ENCODE measurements around the gene SEPSECS.

The SEPSECS gene

DNA sequence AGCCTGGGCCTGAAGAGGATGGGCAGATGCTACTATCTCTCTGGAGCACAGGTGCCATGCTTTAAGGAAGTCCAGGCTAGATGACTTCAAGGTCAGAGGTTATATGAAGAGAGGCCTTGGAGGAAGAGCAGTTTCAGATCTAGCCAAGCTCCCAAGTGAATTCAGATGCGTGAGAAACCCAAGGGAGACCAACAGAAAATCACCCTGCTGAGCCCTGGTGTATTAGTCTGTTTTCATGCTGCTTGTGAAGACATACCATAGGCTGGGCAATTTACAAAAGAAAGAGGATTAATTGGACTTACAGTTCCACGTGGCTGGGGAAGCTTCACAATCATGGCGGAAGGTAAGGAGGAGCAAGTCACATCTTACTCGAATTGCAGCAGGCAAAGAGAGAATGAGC, 81.7 kb downstream of the SEPSECS start:
- no peak for DNase-seq

DNA sequence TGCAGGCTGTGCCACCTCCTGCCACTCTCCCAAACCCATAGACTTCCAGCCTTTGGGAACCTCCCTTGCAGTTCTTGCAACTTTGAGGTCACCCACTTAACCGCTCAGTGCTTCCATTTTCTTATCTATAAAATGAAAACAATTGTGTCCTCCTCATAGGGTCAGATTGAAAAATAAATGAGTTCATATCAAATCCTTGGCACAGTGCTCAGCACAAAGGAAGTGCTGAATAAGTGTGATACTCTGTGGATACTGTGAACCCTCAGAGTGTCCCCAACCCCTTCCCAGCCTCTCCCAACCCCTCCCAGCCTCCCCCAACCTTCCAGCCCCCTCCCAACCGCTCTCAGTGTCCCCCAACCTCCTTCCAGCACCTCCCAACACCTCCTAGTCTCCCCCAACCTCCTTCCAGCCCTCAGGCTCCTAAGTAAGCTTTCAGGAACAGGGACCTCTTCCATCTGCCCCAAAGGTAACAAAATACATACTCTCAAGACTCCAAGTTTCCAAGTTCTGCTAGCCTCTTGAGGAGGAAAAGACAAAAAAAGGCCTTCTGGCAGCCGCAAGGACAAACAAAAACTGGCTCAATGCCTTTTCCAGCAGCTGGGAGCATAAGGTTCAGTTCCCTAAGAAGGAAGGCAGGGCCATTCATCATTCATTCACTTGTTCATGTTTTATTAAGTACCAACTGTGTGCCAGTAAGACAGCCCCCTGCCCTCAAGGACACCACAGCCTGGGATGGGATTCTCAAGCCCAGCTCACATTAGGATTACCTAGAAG, 83.4 kb downstream of the SEPSECS start:
- no peak for DNase-seq

DNA sequence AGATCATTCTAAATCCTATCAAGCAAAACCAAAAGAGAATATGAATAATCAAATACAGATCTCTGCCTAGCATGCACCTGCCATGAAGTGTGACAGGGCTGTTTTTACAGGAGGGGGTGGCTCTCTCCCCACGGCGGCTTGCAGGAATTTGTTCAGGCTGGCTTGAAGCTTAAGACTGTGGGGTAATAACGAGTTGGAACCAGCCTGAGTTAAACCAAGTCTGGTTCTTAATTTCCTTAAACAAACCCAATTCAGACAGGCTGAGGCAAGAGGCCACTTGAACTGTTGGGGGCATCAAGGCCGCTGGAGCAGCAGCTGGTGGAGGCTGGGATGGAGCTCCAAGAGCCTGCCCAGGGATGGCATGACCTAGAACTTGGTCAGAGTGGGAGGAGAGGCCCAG, 84.4 kb downstream of the SEPSECS start:
- DNase-seq = no peak

DNA sequence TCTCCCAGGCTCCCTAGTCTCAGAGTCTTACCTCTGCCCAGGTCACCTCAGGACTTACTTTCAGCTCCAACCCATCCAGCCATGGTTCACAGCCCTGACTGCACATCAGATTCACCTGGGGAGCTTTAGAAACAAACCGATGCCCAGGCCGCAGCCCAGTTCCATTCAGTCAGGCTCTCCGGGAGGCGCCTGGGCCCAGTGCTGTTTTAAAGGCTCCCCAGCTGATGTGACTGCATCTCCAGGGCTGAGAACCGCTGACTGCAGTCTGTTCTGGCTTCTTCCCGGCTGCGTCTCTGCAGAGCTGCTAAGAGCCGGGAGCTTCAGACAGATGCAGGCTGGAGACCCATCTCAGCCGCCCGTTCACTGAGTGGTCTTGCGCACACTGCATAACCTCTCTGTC, 85.1 kb downstream of the SEPSECS start:
- DNase-seq = no peak

DNA sequence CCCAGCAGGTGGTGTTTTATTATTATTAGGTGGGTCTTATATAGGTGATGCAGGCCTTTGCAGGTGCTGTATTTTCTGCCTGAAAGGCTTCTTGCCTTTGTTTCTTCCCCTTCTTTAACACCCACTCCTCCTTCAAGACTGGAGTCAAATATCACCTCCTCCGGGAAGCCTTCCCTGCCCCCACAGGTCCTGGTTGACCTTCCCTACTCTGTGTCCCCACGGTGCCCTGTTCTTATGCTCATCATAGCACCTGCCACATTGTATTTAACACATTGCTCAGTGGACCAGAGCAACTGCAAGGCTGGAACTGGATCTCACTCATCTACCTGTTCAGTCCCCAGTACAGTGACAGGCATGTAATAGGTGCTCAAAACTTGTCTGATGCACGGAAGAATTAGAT, 89.7 kb downstream of the SEPSECS start:
- no peak for DNase-seq
